ENCODE data around the gene SYPL2. TPM values are rescaled to one million over a fixed set of nuclear protein-coding genes. Genes with fewer than 3 reads are reported as not detected.

SYPL2 gene
- total RNA-seq, 1 donor from 2014 or later = 1.5 TPM

DNA sequence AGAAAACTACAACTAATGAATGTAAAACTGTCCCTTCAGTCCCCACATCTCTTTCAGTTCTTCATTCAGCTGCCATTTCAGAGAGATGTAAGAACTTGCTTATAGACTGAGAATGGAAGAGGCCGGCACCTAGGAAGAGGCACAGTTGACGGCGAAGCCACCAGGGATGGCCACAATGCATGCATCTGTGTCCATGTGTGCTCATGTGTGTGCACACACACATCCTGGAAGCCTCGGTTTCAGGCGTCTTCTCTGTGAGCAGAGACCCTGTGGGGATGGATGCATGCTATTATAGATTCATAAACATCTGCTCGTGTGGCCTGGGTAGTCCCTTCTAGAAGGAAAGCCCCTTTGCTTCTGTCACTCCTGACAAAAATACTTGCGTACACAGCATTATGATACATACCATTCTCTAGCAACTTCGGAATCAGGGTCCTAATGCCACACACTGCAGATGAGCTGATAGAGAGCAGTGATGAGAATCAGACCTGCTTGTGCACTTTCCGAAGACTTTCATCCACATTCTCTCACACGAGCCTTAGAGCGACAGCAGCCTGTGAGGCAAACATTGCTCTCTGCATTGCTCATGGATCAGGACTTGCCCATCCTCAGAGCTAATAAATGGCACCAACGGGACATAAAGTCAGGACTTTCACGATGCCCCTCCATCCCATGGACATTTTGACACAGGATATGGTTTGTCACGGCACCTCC is 60.9 kb downstream of the SYPL2 start:
- no peaks in the 10 kb centered on the region for H3K4me1 ChIP-seq
- DNase-seq (ENCODE audit: extremely low spot score in 2 of 2) = no peak
- intact Hi-C loops (cut with DNase I) = no loop called here
- H3K9me3 ChIP-seq = no peaks in the 10 kb centered on the region
- TF ChIP-seq POLR2A (IDR thresholded peaks at IDR 0.05) = no peak
- no peak for TF ChIP-seq POLR2AphosphoS5 (IDR thresholded peaks at IDR 0.05; ENCODE audit: insufficient read depth in 1 of 2, low read depth in 1 of 2)
- TF ChIP-seq, protein P1, sequence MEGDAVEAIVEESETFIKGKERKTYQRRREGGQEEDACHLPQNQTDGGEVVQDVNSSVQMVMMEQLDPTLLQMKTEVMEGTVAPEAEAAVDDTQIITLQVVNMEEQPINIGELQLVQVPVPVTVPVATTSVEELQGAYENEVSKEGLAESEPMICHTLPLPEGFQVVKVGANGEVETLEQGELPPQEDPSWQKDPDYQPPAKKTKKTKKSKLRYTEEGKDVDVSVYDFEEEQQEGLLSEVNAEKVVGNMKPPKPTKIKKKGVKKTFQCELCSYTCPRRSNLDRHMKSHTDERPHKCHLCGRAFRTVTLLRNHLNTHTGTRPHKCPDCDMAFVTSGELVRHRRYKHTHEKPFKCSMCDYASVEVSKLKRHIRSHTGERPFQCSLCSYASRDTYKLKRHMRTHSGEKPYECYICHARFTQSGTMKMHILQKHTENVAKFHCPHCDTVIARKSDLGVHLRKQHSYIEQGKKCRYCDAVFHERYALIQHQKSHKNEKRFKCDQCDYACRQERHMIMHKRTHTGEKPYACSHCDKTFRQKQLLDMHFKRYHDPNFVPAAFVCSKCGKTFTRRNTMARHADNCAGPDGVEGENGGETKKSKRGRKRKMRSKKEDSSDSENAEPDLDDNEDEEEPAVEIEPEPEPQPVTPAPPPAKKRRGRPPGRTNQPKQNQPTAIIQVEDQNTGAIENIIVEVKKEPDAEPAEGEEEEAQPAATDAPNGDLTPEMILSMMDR (IDR thresholded peaks at IDR 0.05) = no peak
- H3K27me3 ChIP-seq = no peaks in the 10 kb centered on the region
- no peak overlapping the region for H3K27ac ChIP-seq
- no peaks in the 10 kb centered on the region for H3K36me3 ChIP-seq
- H3K4me3 ChIP-seq = no peak overlapping the region

DNA sequence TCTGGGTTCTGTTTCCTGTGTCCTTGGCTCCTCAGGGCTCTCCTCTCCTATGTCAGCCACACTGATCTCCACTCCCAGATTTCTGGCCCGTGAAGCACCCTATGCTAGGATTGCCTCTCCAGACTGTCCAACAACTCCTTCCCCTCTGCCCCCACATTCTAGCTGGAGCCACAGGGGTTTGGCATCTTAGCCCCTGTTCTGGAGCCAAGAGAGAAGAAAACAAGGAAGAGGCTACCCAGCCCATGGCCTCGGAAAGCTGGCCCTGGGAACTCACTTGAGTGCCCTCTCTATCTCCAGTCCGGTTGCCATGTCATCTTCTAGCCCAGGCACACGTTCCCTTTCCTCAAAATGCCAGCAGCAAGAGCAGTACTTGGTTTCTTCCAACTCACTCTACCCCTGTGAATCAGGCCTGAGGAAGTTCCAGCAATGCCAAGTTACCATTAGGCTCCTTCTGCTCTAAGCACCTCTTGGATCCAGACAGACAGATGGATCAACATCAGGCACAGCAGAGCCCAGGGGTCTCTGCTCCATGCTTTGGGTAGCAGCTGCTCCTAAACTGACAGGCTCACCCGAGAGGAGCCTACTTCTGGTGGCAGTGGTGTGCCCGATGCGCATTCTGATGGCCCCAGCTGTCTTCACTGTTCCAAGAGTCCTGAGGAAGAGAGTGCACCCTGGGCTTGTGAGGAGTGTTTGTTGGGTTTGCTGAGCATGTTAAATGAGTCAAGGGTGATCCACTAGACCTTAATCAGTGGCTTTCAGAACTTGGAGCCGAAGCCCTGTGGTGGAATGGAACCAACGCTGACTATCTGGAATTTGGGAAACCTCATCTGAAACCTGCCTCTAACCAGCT is 61.7 kb downstream of the SYPL2 start:
- Histone ChIP-seq H3K4me1 (peaks cover 7% of the 10 kb centered on the region), H3K36me3 (no peaks in the 10 kb centered on the region), H3K4me3 (no peak overlapping the region), H3K9me3 (no peaks in the 10 kb centered on the region), H3K27ac (no peak overlapping the region), H3K27me3 (no peaks in the 10 kb centered on the region)
- DNase-seq (ENCODE audit: extremely low spot score in 2 of 2) = no peak
- intact Hi-C loops (cut with DNase I) = no loop called here
- TF ChIP-seq POLR2AphosphoS5 (IDR thresholded peaks at IDR 0.05; ENCODE audit: insufficient read depth in 1 of 2, low read depth in 1 of 2) (no peak), POLR2A (IDR thresholded peaks at IDR 0.05) (no peak)
- TF ChIP-seq, protein P1 (IDR thresholded peaks at IDR 0.05) = no peak

DNA sequence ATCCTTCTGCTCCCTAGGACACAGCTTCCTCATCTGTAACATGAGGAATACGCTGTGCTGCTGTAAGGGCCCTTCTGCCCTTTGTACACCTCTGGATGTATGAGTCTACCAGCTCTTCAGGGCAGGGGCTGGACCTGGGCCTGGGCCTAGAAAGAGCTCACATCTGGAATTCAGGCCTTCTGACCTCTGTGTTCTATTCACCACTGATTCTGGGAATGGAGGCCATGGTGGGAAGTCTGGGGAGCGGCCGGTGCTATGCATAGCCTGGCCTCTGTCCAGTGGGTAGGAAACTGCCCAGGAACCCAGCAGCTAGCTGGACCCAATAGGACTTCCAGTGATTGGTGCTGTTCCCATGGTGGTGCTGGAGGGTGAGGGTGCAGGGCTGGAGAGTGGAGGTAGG is 62.4 kb downstream of the SYPL2 start:
- no peak for DNase-seq (ENCODE audit: extremely low spot score in 2 of 2)
- peaks cover 7% of the 10 kb centered on the region for H3K4me1 ChIP-seq
- no peaks in the 10 kb centered on the region for H3K36me3 ChIP-seq
- no peak for TF ChIP-seq POLR2AphosphoS5 (IDR thresholded peaks at IDR 0.05; ENCODE audit: insufficient read depth in 1 of 2, low read depth in 1 of 2)
- no peak for TF ChIP-seq POLR2A (IDR thresholded peaks at IDR 0.05)
- TF ChIP-seq, protein P1 (IDR thresholded peaks at IDR 0.05) = no peak
- intact Hi-C loops (cut with DNase I) = no loop called here
- no peak overlapping the region for H3K4me3 ChIP-seq
- H3K27me3 ChIP-seq = no peaks in the 10 kb centered on the region
- H3K9me3 ChIP-seq = no peaks in the 10 kb centered on the region
- H3K27ac ChIP-seq = no peak overlapping the region

DNA sequence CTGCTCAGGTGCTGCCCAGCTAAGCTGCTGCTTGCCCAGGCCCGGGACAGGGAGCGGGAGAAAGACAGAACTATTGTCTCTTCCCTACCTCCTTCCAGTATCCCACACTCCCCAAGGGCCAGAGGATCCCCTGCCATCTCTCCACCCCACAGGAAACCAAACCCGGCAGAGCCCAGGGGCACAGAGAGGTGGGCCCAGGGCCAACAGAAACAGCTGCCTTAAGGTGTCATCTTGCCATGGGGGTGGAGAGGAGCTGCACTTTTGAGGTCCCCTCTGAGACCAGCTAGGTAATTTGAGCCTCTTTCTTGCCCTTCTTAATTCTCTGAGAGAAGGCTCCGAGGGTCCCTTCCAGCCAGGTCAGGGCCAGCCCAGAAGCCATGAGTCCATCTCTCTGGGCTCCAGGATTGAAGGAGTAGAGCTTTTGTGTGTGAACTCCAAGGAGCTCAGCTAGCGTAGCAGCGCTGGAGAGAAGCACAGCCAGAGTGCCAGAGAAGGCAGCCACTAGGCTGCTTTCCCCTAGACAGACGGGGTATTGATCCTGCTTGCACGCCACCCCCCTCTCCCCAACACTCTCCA is 63.6 kb downstream of the SYPL2 start:
- DNase-seq (ENCODE audit: extremely low spot score in 2 of 2) = peak in 1 of 2 donors; percentile 58
- H3K27ac ChIP-seq = no peak overlapping the region
- intact Hi-C loops (cut with DNase I) = loop anchor here (5.0 to 10.0 kb wide), 2 partner anchors 33 to 105 kb away; partner anchors contain the start of gene PSMA5

More for the DNA sequence above, 63.6 kb downstream of the SYPL2 start:
- Histone ChIP-seq H3K4me1 (peaks cover 7% of the 10 kb centered on the region), H3K4me3 (no peak overlapping the region), H3K27me3 (no peaks in the 10 kb centered on the region), H3K9me3 (no peaks in the 10 kb centered on the region), H3K36me3 (no peaks in the 10 kb centered on the region)
- no peak for TF ChIP-seq POLR2AphosphoS5 (IDR thresholded peaks at IDR 0.05; ENCODE audit: insufficient read depth in 1 of 2, low read depth in 1 of 2)
- TF ChIP-seq POLR2A (IDR thresholded peaks at IDR 0.05) = no peak
- TF ChIP-seq, protein P1 (IDR thresholded peaks at IDR 0.05) = no peak
